HUES6 (cell line): ENCODE data around the gene IFNA8.
A peak's percentile ranks its signal among the peaks of the same experiment; 100 is the strongest.
"Not testable (repeated sequence)": the region's sequence is repeated elsewhere in the genome, so short reads cannot be mapped to it uniquely, and the experiment has no call there.

Source experiments
- H3K27ac ChIP-seq: 2 replicates; pipeline ENCODE4 v1.7.0; 2013; ENCODE audit warnings: low read depth, mild to moderate bottlenecking, low read length, inconsistent platforms
- H3K27me3 ChIP-seq: 2 replicates; pipeline ENCODE4 v1.6.1; 2013; ENCODE audit warnings: low read length; ENCODE audit not compliant: control insufficient read depth, insufficient read depth
- H3K36me3 ChIP-seq: 2 replicates; pipeline ENCODE4 v1.6.1; 2013; ENCODE audit warnings: low read length; ENCODE audit not compliant: control insufficient read depth, insufficient read depth
- H3K4me1 ChIP-seq: 2 replicates; pipeline ENCODE4 v1.6.1; 2013; ENCODE audit warnings: low read length; ENCODE audit not compliant: control insufficient read depth, insufficient read depth
- H3K4me3 ChIP-seq: 2 replicates; pipeline ENCODE4 v1.5.1; 2013; ENCODE audit warnings: low read depth, low read length
- H3K9ac ChIP-seq: one replicate; pipeline ENCODE4 v1.6.1; 2013; ENCODE audit warnings: mild to moderate bottlenecking, low read length
- H3K9me3 ChIP-seq: 2 replicates; pipeline ENCODE4 v1.6.1; 2013; ENCODE audit warnings: low read depth, low read length; ENCODE audit not compliant: control insufficient read depth, insufficient read depth

IFNA8 gene

DNA sequence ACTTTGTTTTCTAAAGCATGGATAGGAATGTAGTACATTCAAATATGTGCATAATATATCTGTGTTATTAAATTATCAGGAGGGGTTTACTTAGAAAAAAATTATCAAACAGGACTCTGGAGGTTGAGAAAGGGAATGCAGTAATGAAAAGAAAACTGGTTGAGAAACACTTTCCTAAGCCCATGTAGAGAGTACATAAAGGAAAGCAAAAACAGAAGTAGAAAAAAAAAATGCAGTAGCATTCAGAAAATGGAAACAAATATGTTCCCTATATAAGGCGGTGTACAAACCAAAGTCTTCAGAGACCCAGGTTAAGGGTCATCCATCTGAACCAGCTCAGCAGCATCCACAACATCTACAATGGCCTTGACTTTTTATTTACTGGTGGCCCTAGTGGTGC is at the start of gene IFNA8:
Gene IFNA8, plus strand, starts transcription at position 301 of the 400 bp plus-strand sequence. Its CDS starts 60 bp downstream, at position 361.
- Histone ChIP-seq H3K9me3 (no peaks in the 10 kb centered on the region), H3K9ac (no peak within 1 kb of the TSS), H3K4me3 (no peak within 1 kb of the TSS), H3K4me1 (no peaks in the 10 kb centered on the region), H3K36me3 (no peaks in the 10 kb centered on the region), H3K27me3 (peaks cover 3% of the 10 kb centered on the region), H3K27ac (no peak within 1 kb of the TSS)

DNA sequence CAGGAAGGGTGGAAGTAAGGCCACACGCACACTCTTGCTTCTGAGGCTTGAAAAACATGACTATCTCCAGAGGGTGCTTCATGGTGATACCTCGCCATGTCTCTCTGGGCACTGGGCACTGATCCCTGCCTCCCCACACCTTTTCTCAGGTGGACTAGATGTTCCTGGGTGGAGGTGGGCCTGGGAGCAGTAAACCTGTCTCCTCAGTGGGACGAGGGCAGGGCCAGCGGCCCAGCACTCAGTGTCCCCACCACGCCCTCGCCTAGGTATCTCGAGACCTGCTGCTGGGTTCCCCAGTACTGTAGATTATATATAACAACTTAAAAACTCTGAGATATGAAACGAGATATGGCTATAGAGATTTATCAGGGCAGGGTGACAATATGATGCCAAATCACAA is 46.6 kb upstream of the IFNA8 start:
- no peak overlapping the region for H3K4me3 ChIP-seq
- no peaks in the 10 kb centered on the region for H3K4me1 ChIP-seq
- H3K27me3 ChIP-seq: no peaks in the 10 kb centered on the region
- no peaks in the 10 kb centered on the region for H3K9me3 ChIP-seq
- H3K27ac ChIP-seq: no peak overlapping the region
- no peaks in the 10 kb centered on the region for H3K36me3 ChIP-seq
- no peak overlapping the region for H3K9ac ChIP-seq

DNA sequence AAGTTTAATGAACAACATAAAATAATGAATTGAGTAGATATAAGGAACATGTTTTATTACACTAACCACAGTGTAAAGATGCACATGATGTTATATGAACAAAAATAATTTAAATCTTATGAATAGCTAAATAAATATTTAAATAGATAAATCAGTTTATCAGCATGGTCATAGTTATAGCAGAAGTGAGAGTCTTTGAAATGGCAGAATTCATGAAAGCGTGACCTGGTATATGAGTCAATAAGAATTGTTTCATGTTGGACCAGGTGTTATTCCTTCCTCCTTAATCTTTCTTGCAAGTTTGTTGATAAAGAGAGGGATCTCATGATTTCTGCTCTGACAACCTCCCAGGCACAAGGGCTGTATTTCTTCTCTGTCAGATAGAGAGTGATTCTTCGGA is 41.7 kb upstream of the IFNA8 start:
- not testable (repeated sequence) for H3K36me3 ChIP-seq, H3K4me1 ChIP-seq, H3K27ac ChIP-seq, H3K9ac ChIP-seq, H3K27me3 ChIP-seq, H3K9me3 ChIP-seq, H3K4me3 ChIP-seq

- H3K4me3 ChIP-seq: no peak within 1 kb of the TSS
- H3K27me3 ChIP-seq: no peaks in the 10 kb centered on the region
- H3K9me3 ChIP-seq: no peaks in the 10 kb centered on the region
- H3K36me3 ChIP-seq: no peaks in the 10 kb centered on the region
- no peak within 1 kb of the TSS for H3K27ac ChIP-seq
- no peaks in the 10 kb centered on the region for H3K4me1 ChIP-seq
- no peak within 1 kb of the TSS for H3K9ac ChIP-seq
Observed at GRCh38 chr9:21367957-21368356, 41.0 kb upstream of the IFNA8 start, which contains the start of gene IFNA13. Gene IFNA13 (minus strand): TSS chr9:21368057. CDS start chr9:21368010, 47 bp downstream.

DNA sequence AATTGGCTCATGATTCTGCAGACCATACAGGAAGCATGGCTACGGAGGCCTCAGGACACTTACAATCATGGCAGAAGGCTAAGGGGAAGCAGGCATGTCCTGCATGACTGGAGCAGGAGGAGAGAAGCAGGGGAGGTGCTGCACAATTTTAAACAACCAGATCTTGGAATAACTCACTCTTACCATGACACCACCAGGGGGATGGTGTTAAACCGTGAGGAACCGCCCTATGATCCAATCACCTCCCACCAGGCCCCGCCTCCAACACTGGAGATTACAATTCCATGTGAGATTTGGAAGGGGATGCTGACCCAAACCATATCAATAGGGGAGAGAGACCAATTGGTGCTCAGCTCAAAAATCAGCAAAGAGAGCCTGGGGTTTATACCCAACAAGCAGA is 37.5 kb upstream of the IFNA8 start:
- not testable (repeated sequence) for H3K36me3 ChIP-seq, H3K27ac ChIP-seq, H3K9me3 ChIP-seq, H3K4me1 ChIP-seq, H3K9ac ChIP-seq, H3K27me3 ChIP-seq, H3K4me3 ChIP-seq

DNA sequence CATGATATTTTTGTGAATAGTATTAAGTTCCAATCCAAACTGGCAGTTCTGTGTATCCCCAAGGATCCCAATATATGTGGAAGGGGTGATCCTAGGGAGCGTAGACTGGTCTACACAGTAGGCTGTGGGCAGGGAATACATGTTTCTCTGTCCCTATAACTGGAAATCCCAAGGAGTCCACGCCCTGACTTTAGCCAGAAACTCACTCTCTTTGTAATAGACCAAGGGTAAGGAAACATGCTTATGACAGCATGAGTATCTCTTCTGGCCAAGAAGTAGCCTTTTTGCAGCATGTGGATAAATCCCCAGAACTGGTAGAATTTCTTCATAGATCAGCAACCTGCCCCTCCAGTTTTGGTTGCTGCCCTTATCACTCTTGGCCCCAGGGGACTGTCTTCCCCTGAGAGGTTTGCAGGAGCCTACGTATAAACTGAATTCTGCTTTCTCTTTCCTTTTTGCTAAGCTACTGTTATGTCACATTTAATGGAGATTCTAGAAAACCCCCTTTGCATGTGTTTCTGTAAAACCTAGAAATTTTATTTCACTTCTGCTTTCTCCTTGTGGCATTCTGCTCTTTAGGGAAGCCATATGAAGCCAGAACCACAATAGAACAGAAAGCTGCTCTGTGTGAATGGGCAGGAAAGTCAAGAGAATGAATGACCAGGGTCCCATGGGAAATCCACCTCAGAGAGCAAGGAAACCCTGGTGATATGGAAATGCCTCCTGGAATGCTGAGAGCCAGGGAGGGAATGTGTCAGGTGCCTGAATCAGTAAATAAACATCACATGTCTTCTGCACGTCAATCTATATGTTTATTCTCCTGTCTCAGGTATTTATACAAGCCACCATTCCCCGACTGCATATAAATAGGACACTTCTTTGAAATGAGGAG is 27.2 kb upstream of the IFNA8 start:
- Histone ChIP-seq H3K4me1 (peaks cover 9% of the 10 kb centered on the region), H3K27ac (no peak overlapping the region), H3K9me3 (no peaks in the 10 kb centered on the region), H3K4me3 (no peak overlapping the region), H3K36me3 (no peaks in the 10 kb centered on the region), H3K9ac (no peak overlapping the region), H3K27me3 (no peaks in the 10 kb centered on the region)

DNA sequence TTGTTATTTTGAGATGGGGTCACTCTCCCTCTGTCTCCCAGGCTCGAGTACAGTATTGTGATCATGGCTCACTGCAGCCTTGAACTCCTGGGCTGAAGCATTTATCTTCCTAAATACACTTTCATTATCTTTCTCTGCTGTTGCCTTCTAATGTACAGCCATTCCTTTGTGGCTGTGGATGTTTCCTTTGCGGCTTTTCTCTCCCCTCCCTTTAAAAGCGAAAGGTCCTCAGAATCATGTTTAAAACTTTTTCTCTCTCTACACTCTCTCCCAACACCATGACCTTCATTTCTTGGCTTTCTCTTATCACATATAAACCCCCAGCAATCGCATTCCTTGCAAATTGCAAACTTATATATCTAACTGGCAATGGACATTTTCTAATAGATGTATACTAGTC is 25.3 kb upstream of the IFNA8 start:
- no peak overlapping the region for H3K27ac ChIP-seq
- H3K4me3 ChIP-seq: no peak overlapping the region
- H3K27me3 ChIP-seq: no peaks in the 10 kb centered on the region
- H3K36me3 ChIP-seq: no peaks in the 10 kb centered on the region
- H3K9ac ChIP-seq: no peak overlapping the region
- peaks cover 9% of the 10 kb centered on the region for H3K4me1 ChIP-seq
- no peaks in the 10 kb centered on the region for H3K9me3 ChIP-seq

DNA sequence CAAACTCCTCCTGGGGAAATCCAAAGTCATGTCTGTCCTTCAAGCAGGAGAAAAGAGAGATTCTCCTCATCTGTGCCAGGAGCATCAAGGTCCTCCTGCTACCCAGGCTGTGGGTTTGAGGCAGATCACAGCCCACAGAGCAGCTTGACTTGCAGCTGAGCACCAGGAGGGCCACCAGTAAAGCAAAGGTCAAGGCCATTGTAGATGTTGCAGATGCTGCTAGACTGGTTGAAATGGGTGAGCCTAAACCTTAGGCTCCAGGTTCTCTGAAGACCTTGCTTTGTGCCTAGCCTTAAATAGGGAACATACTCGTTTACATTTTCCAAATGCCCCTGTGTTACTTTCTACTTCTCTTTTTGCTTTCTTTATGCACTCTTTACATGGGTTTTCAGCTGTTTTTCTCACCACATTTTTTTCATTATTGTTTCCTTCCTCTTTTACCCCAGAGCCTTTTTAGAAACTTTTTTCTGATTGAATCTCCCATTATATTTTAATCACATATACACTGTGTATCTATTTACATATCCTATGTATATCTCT is 23.7 kb upstream of the IFNA8 start, which contains the start of gene IFNA2:
Gene IFNA2, minus strand, starts transcription at position 268 of the 540 bp plus-strand sequence. Its CDS starts 69 bp downstream, at position 199.
- H3K36me3 ChIP-seq: no peaks in the 10 kb centered on the region
- H3K9me3 ChIP-seq: no peaks in the 10 kb centered on the region
- H3K27me3 ChIP-seq: no peaks in the 10 kb centered on the region
- H3K4me3 ChIP-seq: no peak within 1 kb of the TSS
- no peak within 1 kb of the TSS for H3K9ac ChIP-seq
- peaks cover 9% of the 10 kb centered on the region for H3K4me1 ChIP-seq
- no peak within 1 kb of the TSS for H3K27ac ChIP-seq

GRCh38 chr9:21392270-21392669 is 16.6 kb upstream of the IFNA8 start:
- H3K27me3 ChIP-seq: peaks cover 34% of the 10 kb centered on the region
- H3K4me3 ChIP-seq: no peak overlapping the region
- no peak overlapping the region for H3K9ac ChIP-seq
- no peaks in the 10 kb centered on the region for H3K36me3 ChIP-seq
- no peaks in the 10 kb centered on the region for H3K4me1 ChIP-seq
- no peak overlapping the region for H3K27ac ChIP-seq
- H3K9me3 ChIP-seq: no peaks in the 10 kb centered on the region

DNA sequence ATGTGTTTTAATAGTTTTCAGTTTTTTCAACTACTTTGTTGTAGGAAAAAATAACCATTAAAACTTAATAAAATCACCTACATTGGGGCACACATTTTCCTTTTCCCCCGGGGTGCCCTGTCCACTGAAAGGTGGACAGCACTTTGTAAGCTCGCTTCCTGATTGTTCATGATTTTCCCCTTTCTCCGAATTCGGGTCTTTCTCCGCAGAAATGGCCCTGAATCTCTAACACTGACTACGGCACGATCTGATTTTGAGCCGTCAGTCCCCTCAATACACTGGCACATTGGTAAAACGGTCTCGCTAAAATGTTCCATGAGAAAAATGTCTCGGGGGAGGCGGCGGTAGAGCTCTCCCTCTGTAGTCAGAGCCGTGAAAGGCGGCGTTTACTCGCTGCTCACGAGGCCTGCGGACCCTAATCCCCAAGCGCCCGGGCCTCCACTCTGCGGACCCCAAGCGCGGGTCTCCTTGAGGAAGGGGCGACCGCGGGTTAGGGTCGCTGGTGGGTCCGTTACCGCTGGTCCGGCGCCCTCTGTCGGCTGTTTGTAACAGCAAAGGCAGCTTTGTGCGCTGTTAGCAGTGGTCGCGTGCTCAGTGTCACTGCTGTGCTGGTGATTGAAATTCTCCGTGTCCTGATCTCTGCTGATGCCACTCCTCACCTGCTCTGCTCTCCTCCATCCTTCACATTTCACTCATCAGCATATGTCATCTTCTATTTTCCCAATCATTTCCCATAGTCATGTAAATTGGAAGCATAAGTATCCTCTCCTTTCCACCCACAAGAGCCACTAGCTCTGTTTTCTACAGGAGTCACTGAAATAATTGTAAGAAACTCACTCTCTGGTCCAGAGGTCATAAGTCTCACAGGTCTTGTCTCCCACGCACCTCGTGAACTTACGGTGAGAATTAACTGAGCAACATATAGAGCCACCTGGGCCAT is 12.9 kb upstream of the IFNA8 start:
- Histone ChIP-seq H3K27me3 (peaks cover 53% of the 10 kb centered on the region), H3K4me1 (no peaks in the 10 kb centered on the region), H3K9me3 (no peaks in the 10 kb centered on the region), H3K4me3 (peak overlapping the region; percentile 49), H3K36me3 (no peaks in the 10 kb centered on the region), H3K9ac (no peak overlapping the region), H3K27ac (no peak overlapping the region)
